HG03571 (cell line): ENCODE measurements around the gene DIS3L2.
"Not testable (repeated sequence)": the region's sequence is repeated elsewhere in the genome, so short reads cannot be mapped to it uniquely, and the experiment has no call there.

ENCODE experiments used
- ATAC-seq: cut with Tn5 transposase; IDR thresholded peaks from one replicate; pipeline ENCODE4 v1.9.1; 2021; ENCODE audit not compliant: unreplicated experiment

Gene DIS3L2

GRCh38 chr2:232363064-232363783 lies 401.7 kb downstream of the DIS3L2 start:
- ATAC-seq, result not testable (repeated sequence)

- no peak for ATAC-seq
Observed at GRCh38 chr2:232363784-232364615, 402.5 kb downstream of the DIS3L2 start.

GRCh38 chr2:232364806-232365594 lies 403.5 kb downstream of the DIS3L2 start:
- not testable (repeated sequence) for ATAC-seq

- no peak for ATAC-seq
Observed at GRCh38 chr2:232365621-232366321, 404.3 kb downstream of the DIS3L2 start.

GRCh38 chr2:232366461-232366860 lies 404.9 kb downstream of the DIS3L2 start:
- not testable (repeated sequence) for ATAC-seq

GRCh38 chr2:232367016-232367415 lies 405.5 kb downstream of the DIS3L2 start:
- no peak for ATAC-seq

- ATAC-seq, result no peak
Observed at GRCh38 chr2:232367591-232368233, 406.2 kb downstream of the DIS3L2 start.

GRCh38 chr2:232368311-232368731 lies 406.8 kb downstream of the DIS3L2 start:
- no peak for ATAC-seq

- no peak for ATAC-seq
Observed at GRCh38 chr2:232369126-232369951, 407.8 kb downstream of the DIS3L2 start.

- ATAC-seq, result not testable (repeated sequence)
Observed at GRCh38 chr2:232370007-232370406, 408.5 kb downstream of the DIS3L2 start.

- no peak for ATAC-seq
Observed at GRCh38 chr2:232372231-232373208, 411.0 kb downstream of the DIS3L2 start.

GRCh38 chr2:232374356-232374755 lies 412.8 kb downstream of the DIS3L2 start:
- no peak for ATAC-seq

GRCh38 chr2:232375164-232375563 lies 413.7 kb downstream of the DIS3L2 start:
- ATAC-seq, result no peak

GRCh38 chr2:232376260-232376659 lies 414.7 kb downstream of the DIS3L2 start:
- no peak for ATAC-seq

GRCh38 chr2:232376713-232377112 lies 415.2 kb downstream of the DIS3L2 start:
- no peak for ATAC-seq

- no peak for ATAC-seq
Observed at GRCh38 chr2:232377319-232377718, 415.8 kb downstream of the DIS3L2 start.

GRCh38 chr2:232377841-232378734 lies 416.6 kb downstream of the DIS3L2 start:
- no peak for ATAC-seq
